ENCODE data around the gene SMYD2. TPM values are rescaled to one million over a fixed set of nuclear protein-coding genes. Genes with fewer than 3 reads are reported as not detected.

SMYD2 gene
- total and polyA plus RNA-seq, 2 donors (not counting 1 experiment from before 2014, with no cell fraction given), result 23.3 to 39.2 TPM

- TF ChIP-seq CTCF (conservative IDR thresholded peaks at IDR 0.05 in 1 of 2, IDR thresholded peaks at IDR 0.05 in 1 of 2; ENCODE audit: low read depth in 1 of 2, low read length in 2 of 2), result no peak
- TF ChIP-seq EZH2 (IDR thresholded peaks at IDR 0.05; ENCODE audit: low read length, missing control alignments), result no peak
- Histone ChIP-seq H3K27ac (ENCODE audit: insufficient read depth, low read length) (no peak overlapping the region), H3K79me2 (ENCODE audit: control insufficient read depth, insufficient read depth, low read length) (no peaks in the 10 kb centered on the region), H3K4me1 (ENCODE audit: control insufficient read depth, extremely low read depth, insufficient read depth, low read length) (no peaks in the 10 kb centered on the region), H3K4me3 (replicated peaks in 1 of 4; ENCODE audit: control extremely low read depth in 1 of 4, insufficient read depth in 1 of 4, low read depth in 3 of 4, low read length in 4 of 4) (no peak overlapping the region), H2AFZ (ENCODE audit: low read length) (no peak overlapping the region), H3K9ac (ENCODE audit: insufficient read depth, low read length) (no peak overlapping the region), H3K4me2 (ENCODE audit: extremely low read depth, insufficient read depth, low read length) (no peak overlapping the region), H3K27me3 (ENCODE audit: control insufficient read depth, insufficient read depth, low read length) (no peaks in the 10 kb centered on the region), H4K20me1 (ENCODE audit: control insufficient read depth, extremely low read depth, insufficient read depth, low read length) (no peaks in the 10 kb centered on the region), H3K36me3 (ENCODE audit: control insufficient read depth, insufficient read depth, low read length) (peaks cover 17% of the 10 kb centered on the region), H3K9me3 (ENCODE audit: control insufficient read depth, insufficient read depth, low read depth, low read length) (no peaks in the 10 kb centered on the region)
- DNase-seq (ENCODE audit: low read depth in 2 of 2), result peak in 1 of 2 donors; percentile 52
Observed at GRCh38 chr1:214386333-214386732, 105.4 kb downstream of the SMYD2 start.
